GM12878 (cell line): ENCODE measurements around the gene SELENOW. TPM values are rescaled to one million over a fixed set of nuclear protein-coding genes. Genes with fewer than 3 reads are reported as not detected.

Experiments used
- ATAC-seq: fragments of 200-7000 bp; cut with Tn5 transposase; 3 replicates; pipeline ENCODE4 v1.9.1; 2020; ENCODE audit warnings: mild to moderate bottlenecking, moderate library complexity
- Bru-seq: library from RNA; stranded (reverse); fragments of 400-500 nt; gene quantifications from one replicate; lab custom pipeline; 2021; lab: Mats Ljungman, UMichigan
- BruChase-seq, 2 experiments: library from RNA; stranded (reverse); fragments of 400-500 nt; gene quantifications; one replicate each; lab custom pipeline; 2021; lab: Mats Ljungman, UMichigan
- BruUV-seq: library from RNA; stranded (reverse); fragments of 400-500 nt; replicated peaks from 2 replicates; lab custom pipeline; 2021; lab: Mats Ljungman, UMichigan
- CTCF ChIA-PET: fragments of 300-600 bp; sonication (Branson Sonifier 250); formaldehyde crosslinking; extraction: SDS; loops from one replicate; lab custom pipeline; 2021; ENCODE audit warnings: inconsistent platforms; lab: Yijun Ruan, JAX
- POLR2A ChIA-PET: fragments of 350-600 bp; formaldehyde crosslinking; extraction: SDS; loops from one replicate; lab custom pipeline; 2021; ENCODE audit warnings: inconsistent platforms; lab: Charles Lee
- RAD21 ChIA-PET: fragments of 300-600 bp; sonication (Branson Sonifier 250); formaldehyde crosslinking; loops from one replicate; lab custom pipeline; 2023; ENCODE audit warnings: antibody characterized with exemption; ENCODE audit not compliant: unreplicated experiment; lab: Charles Lee
- SMC1A ChIA-PET: fragments of 300-600 bp; sonication (Branson Sonifier 250); formaldehyde crosslinking; loops from one replicate; lab custom pipeline; 2023; ENCODE audit not compliant: unreplicated experiment, uncharacterized antibody; lab: Charles Lee
- DNase-seq: peaks from one replicate; pipeline ENCODE4 v3.0.0-alpha.2; 2011; ENCODE audit warnings: low read depth, low spot score
- FAIRE-seq: peaks from 3 replicates; lab custom pipeline; 2011; peaks lifted over from hg19 to GRCh38; lab: Jason Lieb, UNC
- H2AFZ ChIP-seq: 2 replicates; pipeline ENCODE4 v1.6.0; 2011; ENCODE audit warnings: low read depth, low read length, control low read depth; ENCODE audit not compliant: control insufficient read depth
- H3K27ac ChIP-seq: 2 replicates; pipeline ENCODE4 v1.5.1; 2011; ENCODE audit warnings: control low read depth; ENCODE audit not compliant: control insufficient read depth, insufficient read depth
- H3K27me3 ChIP-seq, 2 experiments: replicated peaks in 1 of 2; 2 replicates each; pipeline versions ENCODE4 v1.6.0 to v1.6.1; 2011; ENCODE audit warnings: low read length in 1 of 2; ENCODE audit not compliant: control insufficient read depth in 2 of 2, insufficient read depth in 2 of 2
- H3K36me3 ChIP-seq, 2 experiments: 2 replicates each; pipeline ENCODE4 v1.5.1; 2011; ENCODE audit warnings: low read length in 1 of 2; ENCODE audit not compliant: control insufficient read depth in 2 of 2, insufficient read depth in 2 of 2
- H3K4me1 ChIP-seq: 2 replicates; pipeline ENCODE4 v1.6.1; 2011; ENCODE audit warnings: mild to moderate bottlenecking, low read length, moderate library complexity, mixed read lengths; ENCODE audit not compliant: control insufficient read depth, insufficient read depth
- H3K4me2 ChIP-seq: 2 replicates; pipeline ENCODE4 v1.6.0; 2011; ENCODE audit warnings: control low read depth; ENCODE audit not compliant: control insufficient read depth, insufficient read depth
- H3K4me3 ChIP-seq: fragments of 200-600 bp; sonication (generic); 2 replicates; pipeline ENCODE4 v1.5.1; 2016
- H3K79me2 ChIP-seq: 2 replicates; pipeline ENCODE4 v1.6.0; 2011; ENCODE audit warnings: low read length; ENCODE audit not compliant: control insufficient read depth, insufficient read depth
- H3K9ac ChIP-seq: 2 replicates; pipeline ENCODE4 v1.8.0; 2011; ENCODE audit warnings: low read length, control low read depth, mixed read lengths; ENCODE audit not compliant: control insufficient read depth, insufficient read depth
- H3K9me3 ChIP-seq: replicated peaks from 3 replicates; pipeline ENCODE4 v1.5.1; 2011; ENCODE audit warnings: mild to moderate bottlenecking, low read length; ENCODE audit not compliant: control insufficient read depth, insufficient read depth
- H4K20me1 ChIP-seq: 2 replicates; pipeline ENCODE4 v1.6.0; 2011; ENCODE audit not compliant: control insufficient read depth, insufficient read depth
- CHD4 ChIP-seq: fragments of 200-600 bp; sonication (generic); IDR thresholded peaks from 2 replicates; pipeline ENCODE4 v1.6.1; 2016; ENCODE audit warnings: mild to moderate bottlenecking
- HDAC2 ChIP-seq: fragments of 200-600 bp; sonication (generic); IDR thresholded peaks from 2 replicates; pipeline ENCODE4 v1.6.1; 2017
- MYB ChIP-seq: fragments of 150-350 bp; IDR thresholded peaks from 2 replicates; pipeline ENCODE4 v1.6.1; 2014; ENCODE audit warnings: mild to moderate bottlenecking, low read depth, low read length, borderline replicate concordance
- PAX8 ChIP-seq: fragments of 450-650 bp; IDR thresholded peaks from 2 replicates; pipeline ENCODE4 v1.6.1; 2017; ENCODE audit warnings: mild to moderate bottlenecking, moderate library complexity
- PBX3 ChIP-seq: IDR thresholded peaks from 2 replicates; pipeline ENCODE4 v1.6.1; 2011; ENCODE audit warnings: mild to moderate bottlenecking, low read depth, low read length, moderate library complexity; ENCODE audit not compliant: insufficient replicate concordance
- PKNOX1 ChIP-seq: fragments of 450-650 bp; IDR thresholded peaks from 2 replicates; pipeline ENCODE4 v1.6.1; 2016; ENCODE audit warnings: mild to moderate bottlenecking
- RB1 ChIP-seq: fragments of 450-650 bp; formaldehyde crosslinking; IDR thresholded peaks from 2 replicates; pipeline ENCODE4 v1.6.1; 2017; ENCODE audit warnings: mild to moderate bottlenecking, borderline replicate concordance
- SREBF1 ChIP-seq: IDR thresholded peaks from 2 replicates; pipeline ENCODE4 v1.6.1; 2012; ENCODE audit warnings: mild to moderate bottlenecking, low read length
- STAT1 ChIP-seq: fragments of 450-650 bp; conservative IDR thresholded peaks from 2 replicates; pipeline ENCODE4 v1.6.1; 2014; ENCODE audit warnings: antibody characterized with exemption, mild to moderate bottlenecking
- ZNF384 ChIP-seq: IDR thresholded peaks from 2 replicates; pipeline ENCODE4 v1.6.1; 2012; ENCODE audit warnings: low read depth, mild to moderate bottlenecking, low read length, improper control_type of control experiment, borderline replicate concordance
- ZZZ3 ChIP-seq: IDR thresholded peaks from 2 replicates; pipeline ENCODE4 v1.6.1; 2011; ENCODE audit warnings: low read depth; ENCODE audit not compliant: control insufficient read depth, insufficient read length
- whole genome bisulfite sequencing: methylation state at CpG from one replicate; pipeline ENCODE4 v1.1.6; 2016; ENCODE audit warnings: low lambda C conversion rate; ENCODE audit not compliant: insufficient replicate concordance, insufficient coverage; ENCODE audit errors: missing lambda C conversion rate; 5-methylcytosine and 5-hydroxymethylcytosine counted together
- in situ Hi-C: fragments of 300-500 bp; cut with MboI; formaldehyde crosslinking; loops from 9 replicates; pipeline ENCODE4 v1.14.3; 2018; ENCODE audit warnings: mixed read lengths
- intact Hi-C: fragments of 100-400 bp; cut with micrococcal nuclease; formaldehyde crosslinking; loops from one replicate; pipeline ENCODE4 v1.14.2; 2022; ENCODE audit not compliant: unreplicated experiment
- long read RNA-seq, 2 experiments: library from polyadenylated mRNA; unstranded; transcript quantifications; one replicate each; pipeline ENCODE4 v2.0.0, GENCODE V29; 2019 to 2020
- polyA minus RNA-seq, 3 experiments: library from RNA; depleted of rRNA, polyadenylated mRNA; stranded (reverse); fragments of >200 nt; gene quantifications; 2 replicates each; pipeline ENCODE4 v1.2.3, GENCODE V29; 2011
- polyA plus RNA-seq, 11 experiments: library from polyadenylated mRNA; depleted of rRNA in 4 of 11; unstranded in 6 of 11; stranded (reverse) in 5 of 11; fragments of >200 nt; fragmentation: Nextera tagmentation in 4 of 11; fragmentation: Illumina TruSeq in 1 of 11; extraction: Ambion mirVana in 4 of 11; extraction: Trizol in 1 of 11; gene quantifications; 1 replicate in 1 of 11; 2 replicates in 10 of 11; pipeline versions ENCODE4 v1.2.1 to v1.2.3, GENCODE V29; 2011 to 2016; ENCODE audit warnings: inconsistent platforms in 2 of 11, missing spikeins in 2 of 11, low read depth in 1 of 11
- total RNA-seq, 4 experiments: library from RNA; depleted of rRNA in 3 of 4; stranded (reverse); fragments of >200 nt in 3 of 4; fragmentation: Illumina TruSeq in 1 of 4; extraction: Trizol in 1 of 4; gene quantifications; 2 replicates each; pipeline versions ENCODE4 v1.2.1 to v1.2.3, GENCODE V29; 2013 to 2021
- TF ChIP-seq, protein P1 (sequence below): fragments of 450-650 bp; IDR thresholded peaks from 2 replicates; pipeline ENCODE4 v1.6.1; 2017; ENCODE audit warnings: mild to moderate bottlenecking, moderate library complexity

SELENOW gene
- total RNA-seq (2013; cell fraction: nucleolus; rRNA removed), result 15.6 and 16.9 TPM in 2 replicates
- 120 and 125 TPM in 2 replicates for total RNA-seq (2014; rRNA removed)
- 58.5 and 62.8 TPM in 2 replicates for total RNA-seq (2014; rRNA removed; fragmentation: Illumina TruSeq; extraction: Trizol)
- total RNA-seq (2021), result 53.3 and 55.6 TPM in 2 replicates
- polyA plus RNA-seq (2011; ENCODE audit: low read depth), result 37.1 TPM
- polyA plus RNA-seq (2011; rRNA removed), result 50.1 and 70.5 TPM in 2 replicates
- 105 and 116 TPM in 2 replicates for polyA plus RNA-seq (2011; cell fraction: cytosol; rRNA removed)
- polyA plus RNA-seq (2011; cell fraction: nucleus; rRNA removed), result 56.0 and 61.1 TPM in 2 replicates
- 51.6 and 51.9 TPM in 2 replicates for polyA plus RNA-seq (2012)
- 49.6 and 71.6 TPM in 2 replicates for polyA plus RNA-seq (2014; fragmentation: Illumina TruSeq; extraction: Trizol)
- 100 to 1,000 TPM; 127 to 186 TPM for polyA plus RNA-seq (2014; fragmentation: Nextera tagmentation; extraction: Ambion mirVana)
- 107 and 114 TPM in 2 replicates for polyA plus RNA-seq (2014; rRNA removed)
- 100 to 1,000 TPM in 1 of 2 experiments, 10 to 100 TPM in 1; 95.4 to 106 TPM for polyA plus RNA-seq (2016; fragmentation: Nextera tagmentation; extraction: Ambion mirVana)
- polyA minus RNA-seq (2011; rRNA and poly(A)+ RNA removed), result 11.3 and 36.4 TPM in 2 replicates
- polyA minus RNA-seq (2011; cell fraction: cytosol; rRNA and poly(A)+ RNA removed), result 13.6 and 13.9 TPM in 2 replicates
- polyA minus RNA-seq (2011; cell fraction: nucleus; rRNA and poly(A)+ RNA removed), result 9.9 and 16.6 TPM in 2 replicates
- Bru-seq, nascent RNA, result percentile 76 among the genes with signal in this experiment
- percentile 82 among the genes with signal in this experiment for BruChase-seq, experiment 1, labeled RNA remaining after a 6-hour chase
- BruChase-seq, experiment 2, labeled RNA remaining after a 2-hour chase, result percentile 75 among the genes with signal in this experiment
- long read RNA-seq, experiment 1, transcript SELENOW-212 (6 exons, 888 nt), result major isoform, 30 of 33 reads
- long read RNA-seq, experiment 1, partial matches to known transcripts, result 0 of 33 reads
- long read RNA-seq, experiment 1, other reads (novel, unspliced or antisense), result 1 of 33 reads
- long read RNA-seq, experiment 2, transcript SELENOW-212 (6 exons, 888 nt), result major isoform, 43 of 49 reads
- long read RNA-seq, experiment 2, partial matches to known transcripts, result 0 of 49 reads
- long read RNA-seq, experiment 2, other reads (novel, unspliced or antisense), result 2 of 49 reads

DNA sequence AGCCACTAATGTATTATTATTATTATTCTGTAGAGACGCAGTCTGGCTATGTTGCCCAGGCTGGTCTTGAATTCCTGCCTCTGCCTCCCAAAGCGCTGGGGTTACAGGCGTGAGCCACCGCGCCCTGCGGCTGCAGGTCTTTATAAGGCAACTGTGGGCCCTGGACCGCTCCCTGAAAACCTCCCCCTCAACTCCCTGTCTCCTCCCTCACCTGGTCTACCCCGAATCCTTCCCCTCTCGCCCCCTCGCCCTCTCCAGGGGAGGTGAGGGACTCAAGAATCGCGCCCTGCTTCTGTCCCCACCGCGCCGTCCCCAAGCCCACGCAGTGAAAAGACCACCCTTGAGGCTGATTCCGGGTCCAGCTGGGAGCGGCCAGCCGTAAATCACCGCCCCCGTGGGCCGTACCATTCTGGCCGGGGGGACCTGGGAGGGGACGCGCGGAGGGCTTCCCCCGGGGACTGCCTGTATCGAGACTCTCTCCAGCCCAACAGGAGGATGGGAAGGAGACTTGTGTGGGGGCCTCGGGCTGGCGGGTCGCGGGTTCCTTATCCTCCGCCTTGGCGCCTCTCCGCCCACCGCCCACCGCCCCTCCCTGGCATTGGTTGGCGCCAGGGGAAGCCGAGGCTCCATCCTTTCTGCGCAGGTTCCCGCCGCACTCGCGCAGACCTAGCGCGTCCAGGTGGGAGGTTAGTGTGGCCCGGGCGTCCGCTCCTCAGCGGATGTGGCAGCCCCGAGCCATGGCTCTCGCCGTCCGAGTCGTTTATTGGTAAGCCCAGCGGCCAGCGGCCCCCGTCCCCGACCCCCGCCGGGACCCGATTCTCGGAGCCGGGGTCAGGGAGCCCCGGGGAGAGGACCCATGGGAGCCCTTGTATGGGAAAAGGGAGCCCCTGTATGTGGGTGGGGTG, at the start of gene SELENOW:
Gene SELENOW, plus strand, starts transcription at position 655 of the 905 bp plus-strand sequence. Its CDS starts 83 bp downstream, at position 738.
- ChIA-PET CTCF (no interaction called here), RAD21 (no interaction called here), POLR2A (interaction anchor here (0.6 kb wide), 1 partner anchor 1628 kb away, joined by 5 read pairs; no protein-coding TSS in a partner anchor), SMC1A (no interaction called here)
- H3K79me2 ChIP-seq, result peaks cover 18% of the 10 kb centered on the region
- intact Hi-C loops (no loop called here), in situ Hi-C loops (no loop called here)
- H3K27ac ChIP-seq, result peak within 1 kb of the TSS; percentile 90
- peak within 1 kb of the TSS; percentile 94 for H3K4me3 ChIP-seq
- H3K36me3 ChIP-seq, result no peaks in the 10 kb centered on the region; a peak in 1 of 4 replicates
- 2% methylated on average over 53 of the region's 65 CpGs for WGBS
- H4K20me1 ChIP-seq, result no peaks in the 10 kb centered on the region
- peak; percentile 89 for FAIRE-seq
- H3K9ac ChIP-seq, result peak within 1 kb of the TSS; percentile 73
- BruUV-seq, result no TSS peak
- DNase-seq, result peak; percentile 31
- peak within 1 kb of the TSS; percentile 93 for H3K4me2 ChIP-seq
- H2AFZ ChIP-seq, result peak within 1 kb of the TSS; percentile 97
- peak; percentile 99 for ATAC-seq
- H3K9me3 ChIP-seq, result no peaks in the 10 kb centered on the region
- no peaks in the 10 kb centered on the region for H3K27me3 ChIP-seq
- peaks cover 6% of the 10 kb centered on the region for H3K4me1 ChIP-seq
- TF ChIP-seq PKNOX1 (peak; percentile 72), SREBF1 (peak; percentile 95), HDAC2 (no peak), ZNF384 (no peak), MYB (no peak), PBX3 (peak; percentile 66), ZZZ3 (no peak), PAX8 (no peak), CHD4 (no peak), RB1 (peak; percentile 94; the same call in 1 of the 2 replicates), STAT1 (peak; percentile 98)
- TF ChIP-seq, protein P1, sequence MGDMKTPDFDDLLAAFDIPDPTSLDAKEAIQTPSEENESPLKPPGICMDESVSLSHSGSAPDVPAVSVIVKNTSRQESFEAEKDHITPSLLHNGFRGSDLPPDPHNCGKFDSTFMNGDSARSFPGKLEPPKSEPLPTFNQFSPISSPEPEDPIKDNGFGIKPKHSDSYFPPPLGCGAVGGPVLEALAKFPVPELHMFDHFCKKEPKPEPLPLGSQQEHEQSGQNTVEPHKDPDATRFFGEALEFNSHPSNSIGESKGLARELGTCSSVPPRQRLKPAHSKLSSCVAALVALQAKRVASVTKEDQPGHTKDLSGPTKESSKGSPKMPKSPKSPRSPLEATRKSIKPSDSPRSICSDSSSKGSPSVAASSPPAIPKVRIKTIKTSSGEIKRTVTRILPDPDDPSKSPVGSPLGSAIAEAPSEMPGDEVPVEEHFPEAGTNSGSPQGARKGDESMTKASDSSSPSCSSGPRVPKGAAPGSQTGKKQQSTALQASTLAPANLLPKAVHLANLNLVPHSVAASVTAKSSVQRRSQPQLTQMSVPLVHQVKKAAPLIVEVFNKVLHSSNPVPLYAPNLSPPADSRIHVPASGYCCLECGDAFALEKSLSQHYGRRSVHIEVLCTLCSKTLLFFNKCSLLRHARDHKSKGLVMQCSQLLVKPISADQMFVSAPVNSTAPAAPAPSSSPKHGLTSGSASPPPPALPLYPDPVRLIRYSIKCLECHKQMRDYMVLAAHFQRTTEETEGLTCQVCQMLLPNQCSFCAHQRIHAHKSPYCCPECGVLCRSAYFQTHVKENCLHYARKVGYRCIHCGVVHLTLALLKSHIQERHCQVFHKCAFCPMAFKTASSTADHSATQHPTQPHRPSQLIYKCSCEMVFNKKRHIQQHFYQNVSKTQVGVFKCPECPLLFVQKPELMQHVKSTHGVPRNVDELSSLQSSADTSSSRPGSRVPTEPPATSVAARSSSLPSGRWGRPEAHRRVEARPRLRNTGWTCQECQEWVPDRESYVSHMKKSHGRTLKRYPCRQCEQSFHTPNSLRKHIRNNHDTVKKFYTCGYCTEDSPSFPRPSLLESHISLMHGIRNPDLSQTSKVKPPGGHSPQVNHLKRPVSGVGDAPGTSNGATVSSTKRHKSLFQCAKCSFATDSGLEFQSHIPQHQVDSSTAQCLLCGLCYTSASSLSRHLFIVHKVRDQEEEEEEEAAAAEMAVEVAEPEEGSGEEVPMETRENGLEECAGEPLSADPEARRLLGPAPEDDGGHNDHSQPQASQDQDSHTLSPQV, result no peak
